CD1c-positive myeloid dendritic cell (primary cell): ENCODE data around the gene TANC1.

ENCODE experiments used
- DNase-seq: peaks from one replicate; pipeline ENCODE4 v3.0.0-alpha.2; 2016; ENCODE audit errors: extremely low spot score

Gene TANC1

DNA sequence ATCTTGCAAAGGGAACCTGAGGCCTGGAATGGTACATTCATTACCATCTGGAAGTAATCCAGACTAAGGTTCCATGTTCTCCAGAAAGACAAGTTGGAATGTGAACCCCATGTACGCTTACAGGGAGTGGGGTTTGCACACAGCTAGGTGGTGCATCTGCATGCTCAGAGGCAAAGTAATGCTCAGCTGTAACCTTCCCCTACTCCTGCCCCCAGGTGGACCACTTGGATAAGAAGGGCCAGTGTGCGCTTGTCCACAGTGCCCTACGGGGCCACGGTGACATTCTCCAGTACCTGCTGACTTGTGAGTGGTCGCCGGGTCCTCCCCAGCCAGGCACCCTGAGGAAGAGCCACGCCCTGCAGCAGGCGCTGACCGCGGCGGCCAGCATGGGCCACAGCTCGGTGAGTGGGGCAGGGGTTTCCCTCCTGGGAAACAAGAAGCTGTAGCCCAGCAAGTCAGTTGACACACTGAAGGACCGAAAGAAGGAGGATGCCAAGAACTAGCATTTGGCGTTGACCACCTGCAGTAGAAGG is 228.0 kb downstream of the TANC1 start:
- DNase-seq, result no peak

DNA sequence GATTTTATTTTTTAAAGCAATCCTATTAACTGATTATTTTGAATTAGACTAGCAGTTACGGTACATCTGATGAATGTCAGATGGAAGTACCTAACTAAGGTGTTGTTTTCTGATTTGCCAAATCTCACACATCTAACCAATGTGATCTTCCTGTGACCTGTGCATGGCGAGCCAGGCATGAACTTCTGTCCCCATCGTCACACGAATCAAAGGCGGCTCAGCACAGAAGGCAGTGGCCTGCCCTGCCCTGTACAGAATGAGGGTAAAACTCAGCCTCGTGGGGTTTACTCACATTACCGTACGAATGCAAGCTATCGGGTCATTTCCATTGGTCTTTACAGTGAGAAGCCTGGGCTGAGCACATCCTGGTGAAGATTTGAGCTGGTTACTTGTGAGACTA is 230.8 kb downstream of the TANC1 start:
- DNase-seq, result no peak

DNA sequence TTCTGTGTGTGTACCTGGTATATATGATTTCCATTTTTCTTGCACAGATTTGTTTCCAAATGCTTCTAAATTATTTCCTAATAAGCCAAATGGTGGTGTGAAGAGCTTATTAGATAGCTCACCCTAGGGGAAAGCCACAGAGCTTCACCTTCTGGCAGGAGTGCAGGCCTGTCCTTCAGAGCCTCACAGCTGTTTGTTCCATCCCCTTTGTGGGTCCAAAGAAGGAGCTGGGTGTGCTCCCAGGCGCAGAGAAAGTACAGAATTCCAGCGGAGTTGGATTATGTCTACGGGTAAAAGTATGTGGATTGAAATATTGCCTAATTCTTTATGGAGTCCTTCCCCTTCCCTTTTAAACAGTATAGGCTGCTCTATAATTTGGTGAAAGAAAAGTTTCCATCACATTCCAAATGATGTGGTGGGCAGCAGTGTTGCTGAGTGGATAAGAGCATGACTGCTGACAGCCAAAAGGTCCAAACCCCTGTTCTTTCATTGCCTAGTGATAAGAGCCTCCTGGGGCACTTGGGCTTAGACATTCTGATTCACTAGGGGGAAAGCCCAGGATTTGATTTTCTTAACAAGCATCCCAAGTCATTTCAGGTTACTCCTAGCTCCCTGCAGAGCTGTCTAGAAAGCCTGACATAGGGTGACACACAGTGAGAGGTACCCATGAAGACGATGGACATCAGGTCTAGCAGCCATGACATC is 231.5 kb downstream of the TANC1 start:
- DNase-seq, result no peak

DNA sequence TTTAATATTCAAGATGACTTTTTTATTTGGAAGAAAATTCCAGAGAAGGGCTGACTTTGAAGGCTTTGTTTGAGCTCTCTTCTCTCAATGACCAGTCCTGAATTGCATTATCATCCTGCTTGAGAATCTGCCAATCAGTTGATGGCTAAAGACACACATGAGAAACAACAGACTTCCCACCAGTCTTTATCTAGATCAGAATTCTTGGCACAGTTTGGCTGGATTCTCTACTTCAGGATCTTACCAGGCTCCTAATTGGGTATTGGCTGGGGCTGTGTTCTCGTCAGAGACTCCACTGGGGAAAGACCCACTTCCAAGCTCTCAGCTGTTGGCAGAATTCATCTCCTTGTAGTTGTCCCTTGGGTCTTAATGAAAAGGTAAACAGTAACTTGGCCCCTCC is 232.1 kb downstream of the TANC1 start:
- DNase-seq, result no peak

DNA sequence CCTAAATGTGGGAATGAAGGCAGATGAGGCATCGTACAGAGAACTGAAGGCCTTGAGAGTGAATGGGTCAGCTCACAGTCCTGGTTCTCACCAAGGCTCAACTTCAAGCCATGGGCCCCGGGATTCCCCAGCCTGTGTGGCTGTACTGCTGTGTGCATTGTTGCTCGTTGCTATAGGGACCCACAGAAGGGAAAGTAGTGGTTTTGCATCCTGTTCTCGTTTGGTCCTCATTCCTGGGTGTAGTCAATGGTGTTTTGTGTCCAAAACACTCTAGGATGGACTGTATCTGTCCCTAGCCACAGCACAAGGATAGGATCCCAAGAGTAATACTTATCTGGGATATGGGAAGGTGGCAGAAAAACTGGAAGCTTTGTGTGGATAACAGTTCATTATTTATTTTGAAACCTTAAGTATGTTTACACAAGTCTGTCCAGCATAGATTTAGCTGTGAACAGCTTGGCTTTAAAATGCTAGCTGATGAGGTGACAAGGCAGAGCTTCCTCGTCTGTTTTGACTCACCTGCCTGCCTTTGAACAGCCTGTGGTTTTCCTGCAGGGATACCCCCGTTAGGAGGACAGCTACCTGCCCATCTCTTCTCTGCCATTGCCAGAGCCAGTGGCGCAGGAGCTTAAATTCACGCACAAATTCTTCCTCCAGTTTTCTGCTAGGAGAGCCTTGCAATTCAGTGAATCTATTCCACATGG is 233.1 kb downstream of the TANC1 start:
- no peak for DNase-seq

DNA sequence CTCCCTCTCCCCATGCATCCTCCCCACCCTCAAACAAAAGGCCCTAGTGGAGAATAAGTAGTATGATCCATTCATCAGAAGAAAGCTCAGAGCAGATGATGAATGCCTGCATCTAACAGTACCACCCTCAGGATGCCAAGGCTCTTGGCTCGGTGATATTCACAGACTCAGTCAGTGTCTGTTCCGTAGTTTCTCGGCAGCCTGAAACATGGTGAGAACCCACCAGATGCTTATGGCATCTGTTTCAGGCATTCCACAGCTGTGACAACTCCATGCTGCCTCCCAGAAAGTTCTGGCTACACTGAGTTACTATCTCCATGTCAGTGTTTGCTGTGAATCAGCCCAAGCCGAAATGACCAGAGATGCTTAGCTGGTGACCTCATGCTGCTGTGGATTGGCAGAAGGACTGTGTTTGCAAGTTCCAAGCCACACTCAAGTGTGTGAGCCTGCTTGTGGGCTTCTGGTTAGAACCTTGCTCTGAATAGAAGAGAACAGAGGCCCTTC is 234.2 kb downstream of the TANC1 start:
- DNase-seq, result no peak

DNA sequence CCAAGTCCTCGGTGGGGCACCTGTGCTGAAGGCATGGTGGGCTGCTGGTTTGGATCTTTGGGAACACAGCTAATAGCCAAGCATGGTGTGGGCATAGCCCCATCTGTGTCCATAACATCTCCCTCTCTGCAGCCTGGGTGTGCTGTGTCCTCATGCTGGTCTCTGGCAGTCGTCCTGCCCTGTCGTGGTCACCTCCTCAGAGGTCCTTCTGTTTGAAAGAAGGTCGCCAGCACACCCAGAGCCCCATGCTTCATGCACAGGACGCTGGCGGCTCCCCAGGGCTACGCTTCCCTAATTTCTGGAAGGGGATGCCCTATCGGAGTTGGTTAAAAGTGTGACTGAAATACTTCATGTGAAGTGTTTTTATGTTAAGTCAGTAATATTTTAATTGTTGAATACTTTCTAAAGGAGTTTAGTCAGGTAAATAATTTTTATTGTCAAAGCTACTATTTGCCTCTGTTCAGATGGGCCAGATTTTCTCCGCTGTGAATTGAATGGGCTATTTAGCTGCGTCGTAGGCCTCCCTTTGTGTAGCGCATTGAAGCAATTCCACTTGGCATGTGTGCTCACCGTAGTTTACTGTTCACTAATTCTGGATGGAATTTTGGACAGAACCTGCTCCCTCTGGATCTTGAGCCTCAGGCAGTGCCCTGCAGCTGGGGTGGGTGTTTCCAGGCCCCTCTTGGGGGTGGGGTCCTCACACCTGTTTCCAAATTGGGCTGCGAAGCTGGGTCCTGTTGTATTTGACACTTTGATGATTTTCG is 236.1 kb downstream of the TANC1 start:
- DNase-seq, result no peak

DNA sequence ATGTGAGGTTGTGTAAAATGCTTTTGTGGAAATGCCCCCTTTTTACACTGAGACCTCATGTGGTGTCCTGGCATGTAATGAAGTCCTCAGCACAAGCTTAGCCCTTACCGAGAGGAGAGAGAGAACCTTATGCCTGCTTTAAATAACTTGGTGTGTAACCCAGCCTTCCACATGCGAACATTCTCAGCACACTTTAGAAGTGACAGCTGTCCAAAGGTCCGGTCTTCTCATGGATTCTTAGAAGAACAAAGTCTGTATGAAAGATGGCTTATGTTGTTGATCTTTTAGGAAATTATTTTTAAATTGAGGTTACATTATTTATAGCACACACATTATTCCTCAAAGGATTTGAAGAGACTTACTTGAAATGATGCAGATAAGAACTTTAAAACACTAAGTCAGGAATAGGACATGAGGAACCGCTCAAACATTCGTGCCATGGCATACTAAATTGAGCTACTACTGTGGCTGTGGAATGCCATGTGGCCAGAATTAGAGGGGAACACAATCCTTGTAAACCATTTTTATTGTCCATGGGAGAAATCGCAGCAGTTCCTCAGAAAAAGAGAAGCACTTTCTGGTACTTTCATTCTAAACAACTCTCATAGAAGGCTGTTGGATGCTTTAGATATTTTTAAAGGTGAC is 238.4 kb downstream of the TANC1 start:
- no peak for DNase-seq

DNA sequence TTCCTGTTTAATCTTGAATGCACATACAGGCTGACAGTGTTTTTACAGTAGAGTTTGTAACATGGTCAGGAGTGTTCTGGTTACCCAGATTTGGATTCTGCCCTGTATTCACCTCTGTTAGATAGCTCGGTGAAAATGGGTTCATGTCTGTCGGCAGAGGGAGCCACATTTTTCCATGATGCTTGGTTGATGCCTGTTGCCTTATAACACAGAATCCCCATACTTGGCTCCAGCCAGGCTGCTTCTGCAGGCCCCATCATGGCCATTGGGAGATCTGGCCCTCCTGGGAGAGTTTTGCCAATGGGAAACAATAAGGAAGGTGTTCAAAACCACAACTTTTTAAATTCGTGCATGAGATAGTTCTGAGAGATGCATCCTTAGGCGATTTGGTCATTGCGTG is 240.0 kb downstream of the TANC1 start:
- DNase-seq, result no peak

DNA sequence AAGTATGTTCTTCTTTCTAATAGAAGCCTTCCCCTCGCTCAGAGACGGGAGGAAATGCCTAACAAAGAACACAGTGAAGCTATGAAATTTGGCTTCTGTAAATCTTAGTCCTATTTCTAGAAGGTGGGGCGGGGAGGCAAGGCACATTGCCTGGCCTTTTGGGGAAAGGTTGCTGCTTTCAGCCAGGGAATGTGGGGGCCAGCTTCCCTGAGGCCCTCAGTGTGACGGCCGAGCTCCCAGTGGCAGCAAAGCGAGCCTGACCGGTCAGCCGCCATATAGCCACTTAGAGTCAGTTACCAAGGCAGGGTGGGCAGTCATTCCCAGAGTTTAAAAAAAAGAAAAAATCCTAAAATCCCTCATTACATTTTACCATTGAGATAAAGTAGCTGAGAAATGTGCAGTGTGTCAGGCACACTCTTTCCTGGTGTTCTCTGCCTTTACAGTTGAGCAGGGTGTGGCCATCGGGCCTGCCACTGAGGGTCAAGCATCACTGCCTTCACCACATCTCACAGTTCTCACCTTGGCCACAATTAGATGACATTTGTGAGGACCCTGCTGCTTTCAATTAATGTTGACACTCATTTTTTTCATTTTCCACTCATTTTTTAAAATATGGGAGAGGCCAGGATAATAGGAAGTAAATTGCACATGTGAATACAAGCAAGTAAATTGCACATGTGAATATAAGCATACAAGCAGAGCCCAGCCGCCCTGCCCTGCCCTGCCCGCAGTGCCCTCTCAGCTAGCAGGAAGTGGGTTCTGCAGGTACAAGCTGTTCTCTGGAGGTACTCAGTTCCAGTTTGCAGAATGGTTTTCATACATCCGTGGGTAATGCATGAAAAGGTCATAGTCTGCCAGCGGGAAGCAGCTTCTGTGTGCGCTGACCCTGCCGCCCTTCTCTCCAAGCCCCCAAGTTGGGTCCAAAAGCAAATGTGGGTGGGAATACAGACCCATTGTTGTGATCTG is 241.2 kb downstream of the TANC1 start:
- DNase-seq, result no peak

DNA sequence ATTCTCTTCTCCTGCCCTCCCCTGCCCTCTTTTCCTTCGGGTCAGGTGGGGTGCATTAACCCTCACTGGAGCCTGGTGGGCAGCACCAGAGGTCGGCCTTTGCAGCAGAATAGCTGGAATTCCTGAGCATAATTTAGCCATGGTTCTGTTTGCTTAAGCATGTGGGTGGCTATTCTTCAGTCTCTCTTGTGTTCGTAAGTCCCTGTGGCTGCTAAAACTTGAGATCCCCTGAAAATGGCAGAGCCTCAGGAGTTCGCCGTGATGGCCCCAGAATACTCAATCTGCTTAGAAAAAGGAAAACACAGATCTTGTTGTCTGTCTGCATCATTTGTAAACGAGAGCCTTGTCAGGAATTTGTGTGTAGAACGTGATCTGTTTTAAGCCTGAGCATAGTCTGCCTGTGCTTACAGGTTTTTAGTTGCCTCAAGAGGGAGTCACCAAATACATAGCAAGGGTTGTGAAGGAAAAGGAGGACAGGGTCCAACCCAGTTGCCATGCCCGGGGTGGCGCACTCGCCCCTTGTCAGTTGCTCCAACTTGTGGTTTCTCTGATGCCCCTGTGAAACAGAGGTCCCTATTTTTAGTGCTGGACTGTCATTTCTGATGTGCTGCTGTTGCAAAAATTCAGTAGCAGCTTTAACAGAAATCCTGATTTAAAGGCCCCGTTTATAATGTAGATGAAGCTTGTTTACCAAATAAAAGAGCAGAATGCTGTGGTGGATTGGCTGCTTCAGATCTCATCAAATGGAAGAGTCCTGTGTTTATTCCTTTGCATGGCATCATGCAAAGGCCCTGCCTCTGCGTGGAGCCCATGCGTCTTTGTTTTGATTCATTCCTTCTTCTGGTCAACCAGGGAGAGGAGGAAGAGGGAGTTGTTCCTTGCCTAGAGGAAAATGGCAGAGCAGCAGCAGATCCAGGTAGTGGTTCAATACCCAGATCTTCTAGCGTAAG is 243.3 kb downstream of the TANC1 start:
- DNase-seq, result no peak

DNA sequence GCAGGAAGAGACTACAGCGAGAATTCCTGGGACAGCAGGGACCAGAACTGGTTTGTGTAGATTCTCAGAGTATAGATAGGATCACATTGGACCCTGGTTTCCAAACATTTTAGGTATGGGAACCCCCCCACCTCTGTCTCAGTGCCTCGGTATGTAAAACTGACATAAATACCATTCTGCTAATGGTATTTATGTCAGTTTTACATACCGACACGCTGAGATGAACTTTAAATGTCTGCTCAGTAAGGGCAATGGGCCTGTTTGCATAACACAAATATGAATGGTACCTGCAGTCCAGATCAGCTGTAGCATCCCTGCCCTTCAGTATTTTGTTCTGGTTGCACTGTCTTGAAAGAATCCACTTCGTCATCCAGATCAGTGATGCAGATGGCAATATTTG is 244.9 kb downstream of the TANC1 start:
- no peak for DNase-seq

DNA sequence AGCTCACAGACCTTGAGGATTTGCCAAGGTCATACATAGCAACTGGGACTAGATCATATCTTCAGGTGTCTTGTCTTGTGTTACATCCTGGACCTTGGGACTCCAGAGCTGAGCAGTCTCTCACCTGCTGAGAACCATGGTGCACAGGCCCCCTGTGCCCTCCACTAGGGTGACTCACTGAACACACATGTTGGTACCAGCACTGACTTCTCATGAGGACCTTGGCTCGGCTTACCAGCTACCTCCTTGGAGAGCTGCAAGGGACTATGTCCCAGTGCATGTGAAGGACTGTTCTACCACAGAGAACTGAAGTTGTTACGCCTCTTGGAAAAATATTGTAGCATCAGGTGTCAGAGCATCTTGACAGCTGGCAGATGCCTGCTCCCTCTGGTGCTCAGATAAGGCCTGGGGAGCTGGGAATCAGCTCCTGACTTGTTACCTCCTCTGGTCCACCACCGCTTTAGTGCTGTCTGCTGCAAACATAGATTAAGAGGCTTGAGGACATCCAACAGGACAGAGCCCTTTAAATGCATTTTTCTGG is 246.0 kb downstream of the TANC1 start:
- DNase-seq, result no peak

DNA sequence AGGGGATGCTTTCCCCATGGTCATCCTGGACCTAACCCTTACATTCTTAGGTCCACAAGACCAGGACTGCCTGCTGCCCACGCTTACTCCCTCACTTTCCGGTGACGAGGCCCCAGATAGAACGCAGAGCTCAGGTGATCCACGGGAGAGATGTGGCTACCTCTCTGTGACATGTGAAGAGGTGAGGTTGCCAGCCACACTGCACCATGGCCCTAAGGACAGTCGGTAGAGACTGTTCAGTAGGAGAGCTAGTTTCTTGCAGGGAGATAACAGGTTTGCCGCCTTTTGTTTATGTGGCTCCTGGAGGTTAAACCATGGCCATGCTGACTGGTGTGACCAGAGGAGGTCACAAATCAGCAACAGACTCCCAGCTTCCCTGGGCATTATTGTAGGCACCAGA is 246.7 kb downstream of the TANC1 start:
- no peak for DNase-seq

DNA sequence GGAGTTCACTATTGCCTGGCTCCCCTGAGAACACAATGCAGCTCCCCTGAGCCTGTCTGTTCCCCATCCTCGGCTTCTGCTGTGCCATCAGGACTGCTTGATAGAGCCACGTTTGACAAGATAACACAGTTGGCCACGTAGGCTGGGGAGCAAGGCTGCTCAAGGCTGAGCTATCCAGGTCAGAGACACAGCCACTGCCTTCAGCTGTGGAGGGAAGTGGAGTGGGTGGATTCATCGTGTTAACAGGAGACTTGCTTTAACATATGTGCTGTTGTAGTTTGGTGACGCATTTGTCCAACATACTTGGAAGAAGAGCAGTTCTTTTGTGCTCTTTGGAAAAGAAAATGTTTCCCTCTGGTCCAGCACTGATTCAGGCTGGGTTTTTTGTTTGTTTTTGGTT is 249.2 kb downstream of the TANC1 start:
- DNase-seq, result no peak

DNA sequence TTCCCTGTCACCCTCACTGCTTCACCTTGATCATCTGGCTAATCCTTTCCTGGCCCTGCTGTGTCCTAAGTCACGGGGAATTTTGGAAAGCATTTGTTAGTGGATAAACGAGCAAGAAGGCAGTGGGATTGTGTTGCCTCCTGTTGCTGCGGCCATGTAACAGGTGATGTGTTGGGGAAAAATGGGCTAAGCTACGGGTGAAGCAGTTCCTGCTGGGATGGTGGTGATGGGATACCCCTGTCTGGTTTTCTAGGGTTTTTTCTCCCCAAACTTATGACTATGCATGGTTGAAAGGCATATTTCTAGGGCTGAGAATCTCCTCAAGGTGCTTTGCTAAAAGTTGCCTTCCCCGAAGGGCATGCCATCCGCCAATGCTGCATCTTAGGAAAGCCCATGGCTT is 249.9 kb downstream of the TANC1 start:
- DNase-seq, result no peak

DNA sequence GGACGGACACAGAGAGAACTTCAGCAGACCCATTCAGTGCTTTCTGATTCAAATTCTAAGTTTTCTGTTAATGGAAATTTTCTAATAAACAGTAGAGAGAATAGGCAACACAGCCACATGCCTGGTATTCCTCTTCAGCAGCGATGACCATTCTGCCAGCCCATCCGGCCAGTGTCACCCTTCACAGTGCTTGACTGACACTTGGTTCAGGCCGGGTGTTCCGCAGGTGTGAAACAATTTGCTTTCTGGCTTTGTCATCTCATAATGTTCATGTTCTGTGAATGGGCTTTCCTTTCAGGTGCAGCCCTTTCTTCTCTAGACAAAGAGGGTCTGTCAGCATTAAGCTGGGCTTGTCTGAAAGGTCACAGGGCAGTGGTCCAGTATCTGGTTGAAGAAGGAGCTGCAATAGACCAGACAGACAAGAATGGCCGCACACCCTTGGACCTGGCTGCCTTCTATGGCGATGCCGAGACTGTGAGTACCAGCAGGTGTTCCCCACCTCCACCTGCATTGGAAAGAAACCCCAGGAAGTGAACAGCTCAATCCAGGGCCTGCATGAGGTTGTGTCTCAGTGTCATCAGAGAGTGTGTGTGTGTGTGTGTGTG is 251.1 kb downstream of the TANC1 start:
- no peak for DNase-seq

DNA sequence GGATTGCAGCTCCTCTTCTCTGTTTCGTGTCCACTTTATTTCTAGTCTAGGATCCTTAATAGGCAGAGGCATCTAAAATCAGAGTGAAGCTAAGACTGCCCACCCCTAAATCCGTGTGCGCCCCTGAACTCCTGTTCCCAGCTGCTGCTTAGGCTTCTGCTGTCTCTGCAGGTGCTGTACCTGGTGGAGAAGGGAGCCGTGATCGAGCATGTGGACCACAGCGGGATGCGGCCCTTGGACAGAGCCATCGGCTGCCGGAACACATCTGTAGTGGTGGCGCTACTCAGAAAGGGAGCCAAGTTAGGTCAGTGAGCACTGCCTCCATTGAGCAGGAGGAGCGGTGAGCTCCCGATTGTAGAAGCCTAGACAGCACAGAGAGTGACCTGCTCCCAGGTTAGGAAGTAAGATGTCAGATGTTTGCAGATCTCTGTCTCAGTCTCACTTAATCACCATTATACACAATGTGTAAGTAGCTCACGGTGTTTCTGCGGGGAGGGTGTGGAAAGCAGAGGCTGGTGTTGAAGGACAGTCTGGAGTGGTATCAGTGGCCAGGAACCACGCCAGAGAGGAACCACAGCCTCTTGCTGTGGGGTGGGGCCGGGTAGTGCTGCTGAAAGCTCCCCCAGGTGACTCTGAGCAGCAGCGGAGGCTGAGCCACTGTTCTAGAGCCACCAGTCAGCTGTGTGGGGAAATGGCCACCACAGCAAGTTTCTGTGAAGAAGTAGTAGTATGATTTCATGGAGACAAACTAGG is 255.8 kb downstream of the TANC1 start:
- no peak for DNase-seq
